H9 (cell line): Measurements from ENCODE around the gene NALCN. TPM values are rescaled to one million over a fixed set of nuclear protein-coding genes. Genes with fewer than 3 reads are reported as not detected.

ENCODE experiments used
- DNase-seq: peaks from one replicate; pipeline ENCODE4 v3.0.0-alpha.2; 2017
- H2AFZ ChIP-seq: one replicate; pipeline ENCODE4 v1.6.1; 2013; ENCODE audit warnings: mild to moderate bottlenecking, low read length, control low read depth, moderate library complexity
- H2AK5ac ChIP-seq: 2 replicates; pipeline ENCODE4 v1.6.1; 2013; ENCODE audit warnings: low read length, control low read depth, mixed read lengths; ENCODE audit not compliant: insufficient read length
- H2BK120ac ChIP-seq: one replicate; pipeline ENCODE4 v1.6.1; 2013; ENCODE audit warnings: low read depth, mild to moderate bottlenecking, low read length, control low read depth, inconsistent platforms; ENCODE audit not compliant: poor library complexity, severe bottlenecking
- H2BK12ac ChIP-seq: 2 replicates; pipeline ENCODE4 v1.6.1; 2013; ENCODE audit warnings: low read length, control low read depth, mixed read lengths, low read depth; ENCODE audit not compliant: insufficient read length
- H2BK15ac ChIP-seq: 2 replicates; pipeline ENCODE4 v1.6.1; 2013; ENCODE audit warnings: low read depth, low read length, control low read depth
- H2BK20ac ChIP-seq: one replicate; pipeline ENCODE4 v1.6.1; 2013; ENCODE audit warnings: low read depth, mild to moderate bottlenecking, low read length, control low read depth, inconsistent platforms; ENCODE audit not compliant: poor library complexity, severe bottlenecking
- H2BK5ac ChIP-seq: 2 replicates; pipeline ENCODE4 v1.6.1; 2013; ENCODE audit warnings: low read length, control low read depth, mixed read lengths; ENCODE audit not compliant: insufficient read length
- H3K14ac ChIP-seq: 2 replicates; pipeline ENCODE4 v1.6.1; 2013; ENCODE audit warnings: low read length, control low read depth; ENCODE audit not compliant: insufficient read depth
- H3K18ac ChIP-seq: 2 replicates; pipeline ENCODE4 v1.6.1; 2013; ENCODE audit warnings: low read depth, mild to moderate bottlenecking, mixed read lengths, low read length, control low read depth; ENCODE audit not compliant: insufficient read length
- H3K23ac ChIP-seq: 2 replicates; pipeline ENCODE4 v1.6.1; 2013; ENCODE audit warnings: low read length, control low read depth, mixed read lengths, low read depth; ENCODE audit not compliant: insufficient read length
- H3K23me2 ChIP-seq: 2 replicates; pipeline ENCODE4 v1.6.1; 2013; ENCODE audit warnings: low read depth, mild to moderate bottlenecking, mixed read lengths, low read length, control low read depth; ENCODE audit not compliant: insufficient read length, poor library complexity, severe bottlenecking
- H3K27ac ChIP-seq: 2 replicates; pipeline ENCODE4 v1.5.1; 2013; ENCODE audit warnings: low read length, control low read depth, mixed read lengths, low read depth; ENCODE audit not compliant: insufficient read length
- H3K27me3 ChIP-seq: 2 replicates; pipeline ENCODE4 v1.6.1; 2013; ENCODE audit warnings: low read length, control low read depth, inconsistent platforms; ENCODE audit not compliant: insufficient read depth
- H3K4ac ChIP-seq: 2 replicates; pipeline ENCODE4 v1.6.1; 2013; ENCODE audit warnings: low read depth, mild to moderate bottlenecking, control low read depth, inconsistent platforms, low read length, moderate library complexity
- H3K4me1 ChIP-seq: 2 replicates; pipeline ENCODE4 v1.6.1; 2013; ENCODE audit warnings: low read length, control low read depth, inconsistent platforms; ENCODE audit not compliant: insufficient read depth
- H3K4me2 ChIP-seq: 2 replicates; pipeline ENCODE4 v1.6.1; 2013; ENCODE audit warnings: low read length, control low read depth, mixed read lengths; ENCODE audit not compliant: insufficient read length, insufficient read depth
- H3K56ac ChIP-seq: 2 replicates; pipeline ENCODE4 v1.6.1; 2013; ENCODE audit warnings: low read depth, mild to moderate bottlenecking, mixed read lengths, low read length, control low read depth; ENCODE audit not compliant: insufficient read length
- H3K79me1 ChIP-seq: 2 replicates; pipeline ENCODE4 v1.6.1; 2013; ENCODE audit warnings: low read depth, mild to moderate bottlenecking, moderate library complexity, low read length, control low read depth, inconsistent platforms; ENCODE audit not compliant: insufficient read depth, poor library complexity, severe bottlenecking
- H3K79me2 ChIP-seq: 2 replicates; pipeline ENCODE4 v1.6.1; 2013; ENCODE audit warnings: low read length, control low read depth, inconsistent platforms; ENCODE audit not compliant: insufficient read depth
- H3K9ac ChIP-seq: 2 replicates; pipeline ENCODE4 v1.6.1; 2013; ENCODE audit warnings: low read length, control low read depth, mixed read lengths; ENCODE audit not compliant: insufficient read length; ENCODE audit errors: extremely low read depth
- H3K9me3 ChIP-seq: one replicate; pipeline ENCODE4 v1.6.1; 2013; ENCODE audit warnings: low read depth, low read length, inconsistent platforms; ENCODE audit not compliant: control insufficient read depth
- H3T11ph ChIP-seq: one replicate; pipeline ENCODE4 v1.6.1; 2013; ENCODE audit warnings: mild to moderate bottlenecking, low read length, control low read depth, inconsistent platforms
- H4K20me1 ChIP-seq: one replicate; pipeline ENCODE4 v1.6.1; 2013; ENCODE audit not compliant: control insufficient read depth, insufficient read length, insufficient read depth
- H4K5ac ChIP-seq: 2 replicates; pipeline ENCODE4 v1.6.1; 2013; ENCODE audit warnings: low read depth, mild to moderate bottlenecking, mixed read lengths, low read length, control low read depth; ENCODE audit not compliant: insufficient read length
- H4K8ac ChIP-seq: replicated peaks from 2 replicates; pipeline ENCODE4 v1.6.1; 2013; ENCODE audit warnings: low read length, control low read depth, mixed read lengths, low read depth; ENCODE audit not compliant: insufficient read length
- H4K91ac ChIP-seq: 2 replicates; pipeline ENCODE4 v1.6.1; 2013; ENCODE audit warnings: low read depth, mild to moderate bottlenecking, moderate library complexity, mixed read lengths, low read length, control low read depth; ENCODE audit not compliant: insufficient read length
- H3K27ac Mint-ChIP-seq, 3 experiments: 2 replicates in 2 of 3; 3 replicates in 1 of 3; pipeline ENCODE4 v1.8.0; 2020 to 2021; ENCODE audit warnings: mixed read lengths in 3 of 3, mild to moderate bottlenecking in 1 of 3, moderate library complexity in 1 of 3
- H3K27me3 Mint-ChIP-seq: 2 replicates; pipeline ENCODE4 v1.8.0; 2021; ENCODE audit warnings: low read depth, mild to moderate bottlenecking, moderate library complexity, mixed read lengths
- H3K36me3 Mint-ChIP-seq, 3 experiments: 2 replicates in 2 of 3; 3 replicates in 1 of 3; pipeline ENCODE4 v1.8.0; 2020 to 2021; ENCODE audit warnings: low read depth in 3 of 3, mixed read lengths in 3 of 3; ENCODE audit not compliant: insufficient read depth in 1 of 3
- H3K4me1 Mint-ChIP-seq, 2 experiments: 2 replicates each; pipeline ENCODE4 v1.8.0; 2020; ENCODE audit warnings: mixed read lengths in 2 of 2
- H3K4me3 Mint-ChIP-seq, 2 experiments: 2 replicates in 1 of 2; 3 replicates in 1 of 2; pipeline ENCODE4 v1.8.0; 2020 to 2021; ENCODE audit warnings: mild to moderate bottlenecking in 2 of 2, mixed read lengths in 2 of 2, moderate library complexity in 1 of 2
- H3K9me3 Mint-ChIP-seq, 2 experiments: 2 replicates in 1 of 2; 3 replicates in 1 of 2; pipeline ENCODE4 v1.8.0; 2020; ENCODE audit warnings: mild to moderate bottlenecking in 2 of 2, mixed read lengths in 2 of 2, moderate library complexity in 1 of 2
- WGBS: extraction: QIAGEN DNeasy Blood & Tissue Kit; methylation state at CpG from one replicate; pipeline ENCODE4 v1.1.7; 2013; ENCODE audit warnings: missing lambda C conversion rate, low lambda C conversion rate, mixed read lengths; ENCODE audit not compliant: insufficient read length; ENCODE audit errors: extremely low coverage; 5-methylcytosine and 5-hydroxymethylcytosine counted together
- total RNA-seq: library from RNA; stranded (reverse); gene quantifications from 2 replicates; pipeline ENCODE4 v1.2.1, GENCODE V29; 2021
- TF ChIP-seq, protein P1 (sequence below): fragments of 200-600 bp; sonication (generic); conservative IDR thresholded peaks from 3 replicates; pipeline ENCODE4 v1.8.0; 2021; ENCODE audit warnings: antibody characterized with exemption, mild to moderate bottlenecking

NALCN gene
- total RNA-seq, 1 experiment from 2014 or later, result 0.09 TPM

DNA sequence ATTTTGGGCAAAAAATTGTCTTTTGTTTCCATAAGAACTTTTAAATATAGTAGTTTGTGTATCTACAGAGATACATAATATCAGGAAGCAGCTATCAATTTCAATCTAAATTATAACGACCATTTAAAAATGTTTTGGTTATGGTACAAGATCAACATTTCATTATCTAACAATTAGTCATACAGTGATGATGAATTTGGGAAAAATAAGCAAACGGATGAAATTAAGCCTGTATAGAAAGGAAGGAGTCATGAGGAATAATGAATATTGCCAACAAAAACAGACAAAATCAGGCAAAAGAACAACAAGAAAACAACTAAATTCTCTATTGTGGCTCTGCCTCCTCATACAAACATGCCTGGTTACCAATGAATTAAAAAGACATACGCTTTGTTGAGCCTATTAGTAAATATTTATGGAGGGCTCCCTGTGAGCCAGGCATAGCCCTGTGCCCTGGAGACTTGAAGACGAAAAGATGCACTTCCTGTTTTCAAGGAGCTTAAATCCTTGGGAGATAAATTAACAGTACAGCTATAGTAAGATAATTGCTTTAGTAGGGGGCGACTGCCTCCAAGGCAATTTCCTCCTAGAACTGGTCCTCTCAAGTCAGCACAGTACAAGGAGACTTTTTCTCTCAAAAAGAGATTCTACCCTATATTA, 73.0 kb downstream of the NALCN start:
- no peaks in the 10 kb centered on the region for H4K20me1 ChIP-seq
- no peaks in the 10 kb centered on the region for H3K79me2 ChIP-seq
- no peaks in the 10 kb centered on the region for H3K4me1 ChIP-seq
- no peak overlapping the region for H2AK5ac ChIP-seq
- no peak overlapping the region for H2BK5ac ChIP-seq
- H3K14ac ChIP-seq, result no peak overlapping the region
- H3K27me3 ChIP-seq, result no peaks in the 10 kb centered on the region
- H3K9ac ChIP-seq, result no peak overlapping the region
- H3K27ac Mint-ChIP-seq, result no peak overlapping the region
- H3K4me3 Mint-ChIP-seq, result no peak overlapping the region
- no peaks in the 10 kb centered on the region for H3K27me3 Mint-ChIP-seq
- WGBS, result no CpG with 5 or more reads among the region's 5 CpGs
- H2BK12ac ChIP-seq, result no peak overlapping the region
- no peak overlapping the region for H4K5ac ChIP-seq
- no peak overlapping the region for H3K27ac ChIP-seq
- H3K9me3 ChIP-seq, result no peaks in the 10 kb centered on the region
- H2BK20ac ChIP-seq, result no peak overlapping the region
- peaks cover 4 to 8% of the 10 kb centered on the region in 2 experiments; a peak in 2 of 5 replicates for H3K9me3 Mint-ChIP-seq
- no peak overlapping the region for H2BK15ac ChIP-seq
- DNase-seq, result no peak
- no peaks in the 10 kb centered on the region for H3K36me3 Mint-ChIP-seq
- no peak overlapping the region for H2AFZ ChIP-seq
- H3K4me1 Mint-ChIP-seq, result 0 out of 4 replicates have a peak, but pooled peaks cover 0 to 2% of the 10 kb centered on the region in 2 experiments
- H3K4ac ChIP-seq, result no peak overlapping the region
- H4K91ac ChIP-seq, result no peak overlapping the region
- H3T11ph ChIP-seq, result no peak overlapping the region
- H3K18ac ChIP-seq, result no peak overlapping the region
- H3K79me1 ChIP-seq, result no peaks in the 10 kb centered on the region
- no peak overlapping the region for H2BK120ac ChIP-seq
- H3K56ac ChIP-seq, result no peak overlapping the region
- H3K23ac ChIP-seq, result no peak overlapping the region
- no peak overlapping the region for H4K8ac ChIP-seq
- H3K4me2 ChIP-seq, result no peak overlapping the region
- H3K23me2 ChIP-seq, result no peaks in the 10 kb centered on the region
- TF ChIP-seq, protein P1, sequence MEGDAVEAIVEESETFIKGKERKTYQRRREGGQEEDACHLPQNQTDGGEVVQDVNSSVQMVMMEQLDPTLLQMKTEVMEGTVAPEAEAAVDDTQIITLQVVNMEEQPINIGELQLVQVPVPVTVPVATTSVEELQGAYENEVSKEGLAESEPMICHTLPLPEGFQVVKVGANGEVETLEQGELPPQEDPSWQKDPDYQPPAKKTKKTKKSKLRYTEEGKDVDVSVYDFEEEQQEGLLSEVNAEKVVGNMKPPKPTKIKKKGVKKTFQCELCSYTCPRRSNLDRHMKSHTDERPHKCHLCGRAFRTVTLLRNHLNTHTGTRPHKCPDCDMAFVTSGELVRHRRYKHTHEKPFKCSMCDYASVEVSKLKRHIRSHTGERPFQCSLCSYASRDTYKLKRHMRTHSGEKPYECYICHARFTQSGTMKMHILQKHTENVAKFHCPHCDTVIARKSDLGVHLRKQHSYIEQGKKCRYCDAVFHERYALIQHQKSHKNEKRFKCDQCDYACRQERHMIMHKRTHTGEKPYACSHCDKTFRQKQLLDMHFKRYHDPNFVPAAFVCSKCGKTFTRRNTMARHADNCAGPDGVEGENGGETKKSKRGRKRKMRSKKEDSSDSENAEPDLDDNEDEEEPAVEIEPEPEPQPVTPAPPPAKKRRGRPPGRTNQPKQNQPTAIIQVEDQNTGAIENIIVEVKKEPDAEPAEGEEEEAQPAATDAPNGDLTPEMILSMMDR, result no peak
